GM12875 (cell line): ENCODE measurements around the gene DPP10.

ENCODE experiments used
- H3K4me3 ChIP-seq: one replicate; pipeline ENCODE4 v1.5.1; 2011; ENCODE audit warnings: low read depth, low read length, control low read depth
- CTCF ChIP-seq: IDR thresholded peaks from 2 replicates; pipeline ENCODE4 v1.5.1; 2011; ENCODE audit warnings: low read depth, mild to moderate bottlenecking, control low read depth, inconsistent platforms, low read length, moderate library complexity, borderline replicate concordance; ENCODE audit not compliant: insufficient read depth

DPP10 gene

GRCh38 chr2:115746151-115746550, 1303.7 kb downstream of the DPP10 start:
- no peak for TF ChIP-seq CTCF
- H3K4me3 ChIP-seq, result no peak overlapping the region

DNA sequence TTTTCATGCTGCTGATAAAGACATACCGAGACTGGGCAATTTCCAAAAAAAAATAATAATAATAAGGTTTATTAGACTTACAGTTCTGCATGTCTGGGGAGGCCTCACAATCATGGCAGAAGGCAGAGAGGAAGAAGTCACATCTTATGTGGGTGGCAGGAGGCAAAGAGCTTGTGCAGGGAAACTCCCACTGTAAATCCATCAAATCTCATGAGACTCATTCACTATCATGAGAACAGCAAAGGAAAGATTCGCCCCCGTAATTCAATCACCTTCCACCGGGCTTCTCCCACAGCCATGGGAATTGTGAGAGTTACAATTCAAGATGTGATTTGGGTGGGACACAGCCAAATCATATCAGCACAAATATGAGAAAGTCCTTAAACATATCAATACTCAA, 1314.8 kb downstream of the DPP10 start:
- H3K4me3 ChIP-seq, result no peak overlapping the region
- TF ChIP-seq CTCF, result no peak

DNA sequence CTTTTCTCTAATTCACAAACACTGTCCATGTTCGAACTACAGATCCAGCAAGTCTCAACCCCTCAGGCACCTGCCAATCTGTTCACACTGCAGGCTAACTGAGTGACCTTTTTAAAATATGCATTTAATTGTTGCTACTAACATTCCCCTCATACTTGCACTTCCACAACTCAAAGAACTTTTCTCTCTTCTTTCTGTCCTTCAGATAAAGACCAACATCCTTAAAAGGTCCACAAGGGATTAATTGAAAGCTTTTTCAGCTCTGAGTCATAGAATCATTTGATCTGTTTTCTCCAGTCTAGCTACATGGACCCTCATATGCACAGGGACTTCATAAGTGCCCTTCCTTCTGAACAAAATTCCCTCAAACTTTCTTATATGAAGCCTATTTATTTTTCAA, 1321.2 kb downstream of the DPP10 start:
- TF ChIP-seq CTCF, result no peak
- no peak overlapping the region for H3K4me3 ChIP-seq

- H3K4me3 ChIP-seq, result no peak overlapping the region
- no peak for TF ChIP-seq CTCF
These were observed 1329.1 kb downstream of the DPP10 start for GRCh38 chr2:115771516-115771915.

DNA sequence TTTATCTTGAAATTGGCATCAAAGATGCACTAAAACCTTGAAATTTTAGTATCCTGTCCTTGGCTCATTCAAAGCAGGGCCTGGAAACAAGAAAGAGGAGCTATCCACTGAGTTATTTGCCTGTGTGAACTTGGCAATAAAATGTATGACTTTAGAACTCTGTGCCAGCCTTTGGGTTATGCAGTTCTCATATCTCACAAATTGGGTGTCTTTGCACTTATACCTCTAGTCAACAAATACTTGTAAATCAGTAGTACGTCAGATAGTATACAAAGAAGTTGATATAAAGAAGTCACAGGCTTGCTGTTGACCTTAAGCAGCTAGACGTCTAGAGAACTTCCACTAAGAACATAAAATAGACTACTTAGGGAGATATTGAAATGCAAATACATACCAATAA, 1331.9 kb downstream of the DPP10 start:
- no peak for TF ChIP-seq CTCF

GRCh38 chr2:115779085-115779632, 1336.7 kb downstream of the DPP10 start:
- TF ChIP-seq CTCF, result no peak
- H3K4me3 ChIP-seq, result no peak overlapping the region

More for the DNA sequence above, 1331.9 kb downstream of the DPP10 start:
- H3K4me3 ChIP-seq, result no peak overlapping the region

DNA sequence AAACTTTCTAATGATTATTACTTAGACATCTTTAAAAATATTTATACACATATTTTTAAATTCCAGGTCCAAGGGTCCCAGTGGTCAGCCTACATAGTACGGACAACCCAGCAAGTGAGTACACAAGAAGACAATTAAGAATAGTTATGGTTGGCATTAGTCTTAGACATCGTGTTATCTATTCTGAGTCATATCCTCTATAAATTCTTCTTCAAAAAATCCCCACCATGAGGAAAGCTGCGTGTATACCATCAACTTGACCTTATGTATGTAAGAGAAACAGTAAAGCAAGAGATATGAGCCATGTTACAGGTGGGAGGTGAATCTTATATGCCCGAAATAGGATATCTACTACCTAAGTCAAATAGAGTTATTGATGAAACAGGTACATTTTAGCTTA, 1339.8 kb downstream of the DPP10 start:
- TF ChIP-seq CTCF, result no peak
- H3K4me3 ChIP-seq, result no peak overlapping the region
